Fibroblast of mammary gland (primary cell): ENCODE measurements around the gene KLK12.

Experiments
- DNase-seq: peaks from one replicate; pipeline ENCODE4 v3.0.0-alpha.2; 2010; ENCODE audit warnings: low read depth
- H3K4me3 ChIP-seq: 2 replicates; pipeline ENCODE4 v1.5.1; 2011; ENCODE audit warnings: low read depth, mild to moderate bottlenecking, low read length, moderate library complexity; ENCODE audit not compliant: control insufficient read depth
- TF ChIP-seq, protein P1 (sequence below): conservative IDR thresholded peaks from 2 replicates; pipeline ENCODE4 v1.5.1; 2011; ENCODE audit warnings: low read depth, low read length, inconsistent platforms; ENCODE audit not compliant: control insufficient read depth, insufficient read depth

KLK12 gene

DNA sequence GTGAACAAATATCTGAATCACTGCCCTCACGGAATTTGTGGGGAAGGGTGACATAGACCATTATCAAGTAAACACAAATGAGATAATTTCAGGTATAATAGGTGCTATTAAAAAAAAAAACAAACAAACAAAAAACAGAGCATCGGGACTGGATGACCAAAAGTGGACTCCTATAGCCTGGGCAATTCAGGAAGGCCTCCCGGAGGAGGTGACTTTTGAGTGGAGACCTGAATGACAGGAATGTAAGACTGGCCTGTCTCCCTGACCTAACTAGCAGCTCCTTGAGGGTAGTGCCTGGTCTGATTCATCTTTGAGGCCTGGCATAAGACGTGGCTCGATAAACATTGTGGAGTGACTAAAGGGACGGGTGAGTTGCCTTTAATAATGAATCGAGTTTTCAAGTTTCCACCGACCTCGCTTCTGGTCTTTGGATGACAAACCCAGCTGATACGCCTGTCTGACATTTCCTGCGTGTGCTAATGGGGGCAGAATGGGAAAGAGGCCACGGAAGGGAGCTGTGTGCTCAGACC is 22.1 kb downstream of the KLK12 start:
- DNase-seq: no peak
- H3K4me3 ChIP-seq: no peak overlapping the region
- TF ChIP-seq, protein P1, sequence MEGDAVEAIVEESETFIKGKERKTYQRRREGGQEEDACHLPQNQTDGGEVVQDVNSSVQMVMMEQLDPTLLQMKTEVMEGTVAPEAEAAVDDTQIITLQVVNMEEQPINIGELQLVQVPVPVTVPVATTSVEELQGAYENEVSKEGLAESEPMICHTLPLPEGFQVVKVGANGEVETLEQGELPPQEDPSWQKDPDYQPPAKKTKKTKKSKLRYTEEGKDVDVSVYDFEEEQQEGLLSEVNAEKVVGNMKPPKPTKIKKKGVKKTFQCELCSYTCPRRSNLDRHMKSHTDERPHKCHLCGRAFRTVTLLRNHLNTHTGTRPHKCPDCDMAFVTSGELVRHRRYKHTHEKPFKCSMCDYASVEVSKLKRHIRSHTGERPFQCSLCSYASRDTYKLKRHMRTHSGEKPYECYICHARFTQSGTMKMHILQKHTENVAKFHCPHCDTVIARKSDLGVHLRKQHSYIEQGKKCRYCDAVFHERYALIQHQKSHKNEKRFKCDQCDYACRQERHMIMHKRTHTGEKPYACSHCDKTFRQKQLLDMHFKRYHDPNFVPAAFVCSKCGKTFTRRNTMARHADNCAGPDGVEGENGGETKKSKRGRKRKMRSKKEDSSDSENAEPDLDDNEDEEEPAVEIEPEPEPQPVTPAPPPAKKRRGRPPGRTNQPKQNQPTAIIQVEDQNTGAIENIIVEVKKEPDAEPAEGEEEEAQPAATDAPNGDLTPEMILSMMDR: no peak

DNA sequence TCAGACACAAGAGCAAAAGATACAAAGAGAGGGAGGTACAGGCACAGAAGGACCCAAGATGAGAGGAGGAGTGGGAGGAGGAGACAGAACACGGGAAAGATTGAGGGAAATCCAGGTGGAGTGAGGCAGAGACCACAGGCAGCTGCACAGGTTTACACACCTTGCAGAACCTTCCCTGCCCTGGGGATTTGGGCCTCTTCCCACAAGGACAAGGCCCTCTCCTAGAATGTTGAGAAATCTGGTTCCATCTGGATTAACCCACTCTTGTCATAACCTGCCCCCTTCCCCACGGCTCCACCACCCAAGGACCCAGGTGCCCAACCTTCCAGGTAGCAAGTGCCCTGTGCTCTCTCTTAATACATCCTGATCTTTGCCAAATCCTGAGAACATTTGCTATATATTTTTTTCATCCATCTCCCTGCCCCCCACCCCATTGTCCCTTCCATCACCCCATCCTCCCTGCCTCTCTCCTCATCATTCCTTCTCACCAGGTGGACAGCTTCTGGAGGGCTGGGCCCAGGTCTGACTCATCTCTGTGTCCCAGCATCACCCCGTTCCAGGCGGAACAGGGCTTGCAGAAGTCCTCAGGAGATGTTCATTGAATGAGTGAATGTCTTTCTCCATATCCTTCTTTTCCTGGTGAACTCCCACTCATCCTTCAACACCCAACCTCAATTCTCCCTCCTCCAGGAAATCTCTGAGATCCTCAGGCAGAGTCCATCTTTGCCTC is 24.6 kb downstream of the KLK12 start:
- H3K4me3 ChIP-seq: no peak overlapping the region
- DNase-seq: no peak
- TF ChIP-seq, protein P1: no peak

DNA sequence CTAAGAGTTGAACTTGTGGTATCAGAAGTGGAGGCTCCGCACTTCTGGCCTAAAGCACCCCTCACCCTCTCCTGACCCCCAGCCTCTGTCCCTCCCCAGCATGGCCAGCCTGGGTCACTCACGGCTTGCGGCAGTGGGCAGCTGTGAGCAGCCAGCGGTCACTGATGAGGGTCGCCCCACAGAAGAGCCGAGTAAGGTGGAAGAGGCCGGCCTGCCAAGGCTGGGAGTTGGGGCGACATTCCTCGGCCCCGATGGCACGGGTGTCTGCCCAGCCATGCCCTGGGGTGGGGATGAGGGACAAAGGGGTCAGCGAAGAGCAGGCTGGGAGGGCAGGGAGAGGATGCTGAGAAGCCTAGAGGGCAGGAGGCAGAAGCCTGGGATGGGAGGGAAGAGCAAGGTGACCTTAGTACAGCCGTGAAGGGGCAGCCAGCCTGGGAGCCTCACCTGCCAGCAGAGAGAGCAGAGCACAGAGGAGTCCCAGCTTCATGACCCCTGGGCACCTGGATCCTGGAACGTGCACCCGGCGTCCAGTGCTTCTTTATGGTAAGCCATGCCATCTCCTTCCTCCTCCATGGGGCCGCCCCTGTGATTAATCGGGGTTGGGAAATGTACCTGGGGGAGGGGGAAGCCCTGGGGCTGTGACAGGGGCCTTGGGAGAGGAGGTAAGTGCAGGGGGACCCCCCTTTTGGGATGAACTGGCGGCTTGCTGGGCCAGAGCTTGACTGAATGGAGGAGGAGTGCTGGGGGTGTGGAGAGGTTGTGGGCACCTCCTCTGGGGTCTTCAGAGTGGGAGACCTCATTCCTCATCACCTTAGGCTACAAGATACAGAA is 25.5 kb downstream of the KLK12 start:
- H3K4me3 ChIP-seq: no peak overlapping the region
- TF ChIP-seq, protein P1: no peak
- no peak for DNase-seq

DNA sequence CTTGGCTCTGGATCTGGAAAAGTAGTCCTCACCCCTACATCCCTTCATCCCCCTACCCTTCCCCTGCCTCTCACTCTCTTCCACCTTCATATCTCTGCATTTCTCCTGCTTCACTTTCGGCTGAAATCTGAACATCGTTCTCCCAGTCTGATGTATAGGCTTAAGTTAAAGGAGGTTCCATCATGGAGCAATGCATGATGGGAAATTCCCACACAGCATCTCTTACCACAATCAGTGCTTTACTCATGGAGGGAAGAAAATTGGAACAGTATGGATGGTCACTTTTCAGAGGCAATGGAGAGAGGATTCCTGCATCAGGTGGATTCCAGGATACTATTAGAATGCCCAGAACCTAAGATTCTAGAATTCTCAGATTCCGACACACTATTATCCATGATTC is 27.3 kb downstream of the KLK12 start:
- H3K4me3 ChIP-seq: no peak overlapping the region
- TF ChIP-seq, protein P1: no peak
- DNase-seq: no peak

DNA sequence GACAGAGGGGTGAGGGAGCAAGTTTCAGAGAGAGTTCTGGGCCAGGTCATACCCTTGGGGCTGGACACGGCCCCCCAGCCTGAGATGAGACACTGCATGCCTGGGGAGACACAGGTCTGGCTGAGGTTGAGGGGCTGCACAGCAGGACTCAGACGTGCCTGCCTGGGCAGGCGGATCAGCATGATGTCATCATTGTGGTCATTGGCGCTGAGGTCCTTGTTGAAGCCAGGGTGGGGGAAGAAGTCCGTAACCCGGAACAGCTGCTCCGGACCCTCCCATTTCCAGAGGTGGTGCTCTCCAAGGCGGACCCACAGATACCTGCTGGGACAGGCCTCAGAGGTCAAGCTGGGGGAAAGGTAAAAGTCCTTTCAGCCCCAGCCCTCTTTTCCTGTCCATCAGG is 28.4 kb downstream of the KLK12 start:
- TF ChIP-seq, protein P1: no peak
- no peak overlapping the region for H3K4me3 ChIP-seq
- DNase-seq: no peak

DNA sequence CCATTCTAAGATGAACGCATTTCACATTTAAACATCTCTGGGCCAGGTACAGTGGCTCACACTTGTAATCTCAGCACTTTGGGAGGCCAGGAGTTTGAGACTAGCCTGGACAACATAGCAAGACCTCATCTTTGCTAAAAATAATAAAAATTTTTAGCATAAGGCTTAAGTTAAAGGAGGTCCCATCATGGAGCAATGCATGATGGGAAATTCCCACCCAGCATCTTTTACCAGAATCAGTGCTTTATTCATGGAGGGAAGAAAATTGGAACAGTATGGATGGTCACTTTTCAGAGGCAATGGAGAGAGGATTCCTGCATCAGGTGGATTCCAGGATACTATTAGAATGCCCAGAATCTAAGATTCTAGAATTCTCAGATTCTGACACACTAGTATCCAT is 29.6 kb downstream of the KLK12 start:
- no peak overlapping the region for H3K4me3 ChIP-seq
- TF ChIP-seq, protein P1: no peak
- DNase-seq: no peak
